GM12878 (cell line): Measurements from ENCODE around the gene MYLK4. TPM values are rescaled to one million over a fixed set of nuclear protein-coding genes. Genes with fewer than 3 reads are reported as not detected.

Source experiments
- EED ChIP-seq: sonication (generic); IDR thresholded peaks from 2 replicates; pipeline ENCODE4 v1.6.1; 2016; ENCODE audit warnings: antibody characterized with exemption, low read depth
- HCFC1 ChIP-seq: fragments of 150-350 bp; IDR thresholded peaks from 2 replicates; pipeline ENCODE4 v1.6.1; 2014; ENCODE audit warnings: low read length
- HDAC6 ChIP-seq: fragments of 200-600 bp; sonication (generic); IDR thresholded peaks from one replicate; pipeline ENCODE4 v1.8.0; 2017; ENCODE audit warnings: antibody characterized with exemption; ENCODE audit not compliant: unreplicated experiment
- IKZF1 ChIP-seq: fragments of 450-650 bp; conservative IDR thresholded peaks from 2 replicates; pipeline ENCODE4 v1.6.1; 2017; ENCODE audit warnings: antibody characterized with exemption, mild to moderate bottlenecking
- IRF4 ChIP-seq: IDR thresholded peaks from 2 replicates; pipeline ENCODE4 v1.6.1; 2011; ENCODE audit warnings: low read depth, low read length
- IRF5 ChIP-seq: fragments of 450-650 bp; IDR thresholded peaks from 2 replicates; pipeline ENCODE4 v1.6.1; 2017; ENCODE audit warnings: borderline replicate concordance
- KLF5 ChIP-seq: fragments of 450-650 bp; IDR thresholded peaks from 2 replicates; pipeline ENCODE4 v1.6.1; 2014; ENCODE audit warnings: mild to moderate bottlenecking; ENCODE audit not compliant: partially characterized antibody
- LARP7 ChIP-seq: fragments of 450-650 bp; IDR thresholded peaks from 2 replicates; pipeline ENCODE4 v1.6.1; 2017; ENCODE audit warnings: mild to moderate bottlenecking
- NR2C2 ChIP-seq: IDR thresholded peaks from 2 replicates; pipeline ENCODE4 v1.6.1; 2011; ENCODE audit warnings: borderline replicate concordance, low read depth; ENCODE audit not compliant: control insufficient read depth, insufficient read length
- PAX5 ChIP-seq: IDR thresholded peaks from 2 replicates; pipeline ENCODE4 v1.6.1; 2011; ENCODE audit warnings: low read depth, low read length, borderline replicate concordance
- PKNOX1 ChIP-seq: fragments of 450-650 bp; IDR thresholded peaks from 2 replicates; pipeline ENCODE4 v1.6.1; 2016; ENCODE audit warnings: mild to moderate bottlenecking
- POLR2AphosphoS2 ChIP-seq: IDR thresholded peaks from 2 replicates; pipeline ENCODE4 v1.6.1; 2011; ENCODE audit warnings: low read depth, mild to moderate bottlenecking, low read length, improper control_type of control experiment, moderate library complexity
- POU2F2 ChIP-seq: IDR thresholded peaks from 3 replicates; pipeline ENCODE4 v1.6.1; 2011; ENCODE audit warnings: low read depth, mild to moderate bottlenecking, low read length, borderline replicate concordance
- SPI1 ChIP-seq: IDR thresholded peaks from 2 replicates; pipeline ENCODE4 v1.6.1; 2011; ENCODE audit warnings: low read depth, mild to moderate bottlenecking, low read length, moderate library complexity, borderline replicate concordance; ENCODE audit not compliant: insufficient read depth
- ZNF207 ChIP-seq: fragments of 450-650 bp; IDR thresholded peaks from 2 replicates; pipeline ENCODE4 v1.6.1; 2014; ENCODE audit warnings: antibody characterized with exemption, mild to moderate bottlenecking, borderline replicate concordance
- polyA plus RNA-seq, 11 experiments: library from polyadenylated mRNA; depleted of rRNA in 4 of 11; unstranded in 6 of 11; stranded (reverse) in 5 of 11; fragments of >200 nt; fragmentation: Nextera tagmentation in 4 of 11; fragmentation: Illumina TruSeq in 1 of 11; extraction: Ambion mirVana in 4 of 11; extraction: Trizol in 1 of 11; gene quantifications; 1 replicate in 1 of 11; 2 replicates in 10 of 11; pipeline versions ENCODE4 v1.2.1 to v1.2.3, GENCODE V29; 2011 to 2016; ENCODE audit warnings: inconsistent platforms in 2 of 11, missing spikeins in 2 of 11, low read depth in 1 of 11
- total RNA-seq, 4 experiments: library from RNA; depleted of rRNA in 3 of 4; stranded (reverse); fragments of >200 nt in 3 of 4; fragmentation: Illumina TruSeq in 1 of 4; extraction: Trizol in 1 of 4; gene quantifications; 2 replicates each; pipeline versions ENCODE4 v1.2.1 to v1.2.3, GENCODE V29; 2013 to 2021
- TF ChIP-seq, protein P1 (sequence below): fragments of 450-650 bp; IDR thresholded peaks from 2 replicates; pipeline ENCODE4 v1.6.1; 2017; ENCODE audit warnings: mild to moderate bottlenecking, low read depth, inconsistent platforms; ENCODE audit not compliant: poor library complexity, severe bottlenecking

Gene MYLK4
- total and polyA plus RNA-seq, 10 of the 15 experiments (the other 5 are each of a cell fraction or from before 2014, with no cell fraction given) = under 0.01 to 0.09 (median 0.05) TPM; not detected in 1

DNA sequence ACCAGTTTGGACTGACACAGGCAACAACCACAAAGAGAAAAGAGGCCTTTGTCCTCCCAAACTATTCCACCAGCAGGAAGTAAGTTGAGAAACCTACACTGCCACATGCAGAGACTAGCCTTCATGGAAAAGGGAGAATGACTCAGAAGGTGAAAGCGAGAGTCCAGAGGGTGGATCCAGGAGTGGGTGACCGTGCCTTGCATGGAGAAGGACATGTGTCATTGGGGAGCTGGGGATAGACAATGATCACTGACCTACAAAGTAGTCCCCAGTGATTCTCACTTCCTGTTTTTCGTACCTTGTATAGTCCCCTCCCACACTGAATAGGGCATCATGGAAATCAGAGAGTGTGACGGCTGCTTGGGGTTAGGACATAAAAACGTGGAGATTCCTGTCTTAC is 91.9 kb downstream of the MYLK4 start (continued):
- peak; percentile 99 for TF ChIP-seq PAX5
- no peak for TF ChIP-seq KLF5
- no peak for TF ChIP-seq NR2C2
- no peak for TF ChIP-seq ZNF207
- no peak for TF ChIP-seq LARP7
- TF ChIP-seq SPI1 = peak; percentile 99
- TF ChIP-seq IRF4 = peak; percentile 92
- no peak for TF ChIP-seq IRF5
- TF ChIP-seq POU2F2 = peak; percentile 40; the same call in 1 of the 3 replicates
- TF ChIP-seq POLR2AphosphoS2 = no peak
- TF ChIP-seq IKZF1 = peak; percentile 78
- TF ChIP-seq, protein P1, sequence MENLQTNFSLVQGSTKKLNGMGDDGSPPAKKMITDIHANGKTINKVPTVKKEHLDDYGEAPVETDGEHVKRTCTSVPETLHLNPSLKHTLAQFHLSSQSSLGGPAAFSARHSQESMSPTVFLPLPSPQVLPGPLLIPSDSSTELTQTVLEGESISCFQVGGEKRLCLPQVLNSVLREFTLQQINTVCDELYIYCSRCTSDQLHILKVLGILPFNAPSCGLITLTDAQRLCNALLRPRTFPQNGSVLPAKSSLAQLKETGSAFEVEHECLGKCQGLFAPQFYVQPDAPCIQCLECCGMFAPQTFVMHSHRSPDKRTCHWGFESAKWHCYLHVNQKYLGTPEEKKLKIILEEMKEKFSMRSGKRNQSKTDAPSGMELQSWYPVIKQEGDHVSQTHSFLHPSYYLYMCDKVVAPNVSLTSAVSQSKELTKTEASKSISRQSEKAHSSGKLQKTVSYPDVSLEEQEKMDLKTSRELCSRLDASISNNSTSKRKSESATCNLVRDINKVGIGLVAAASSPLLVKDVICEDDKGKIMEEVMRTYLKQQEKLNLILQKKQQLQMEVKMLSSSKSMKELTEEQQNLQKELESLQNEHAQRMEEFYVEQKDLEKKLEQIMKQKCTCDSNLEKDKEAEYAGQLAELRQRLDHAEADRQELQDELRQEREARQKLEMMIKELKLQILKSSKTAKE = no peak
- TF ChIP-seq PKNOX1 = peak; percentile 5; the same call in 1 of the 2 replicates
- TF ChIP-seq EED = peak; percentile 83; the same call in 1 of the 2 replicates
- TF ChIP-seq HDAC6 = no peak
- TF ChIP-seq HCFC1 = no peak
